BE2C (cell line): ENCODE results near the gene MRTO4. TPM values are rescaled to one million over a fixed set of nuclear protein-coding genes. Genes with fewer than 3 reads are reported as not detected.

Experiments
- DNase-seq: peaks from one replicate; pipeline ENCODE4 v3.0.0-alpha.2; 2020
- H3K27me3 ChIP-seq: fragments of 250-450 bp; sonication (Bioruptor Pico); 2 replicates; pipeline ENCODE4 v1.5.1; 2020; ENCODE audit warnings: mild to moderate bottlenecking
- H3K36me3 ChIP-seq: fragments of 250-450 bp; sonication (Bioruptor Pico); 2 replicates; pipeline ENCODE4 v1.5.1; 2020; ENCODE audit warnings: mild to moderate bottlenecking
- H3K4me1 ChIP-seq: fragments of 250-450 bp; sonication (Bioruptor Pico); 2 replicates; pipeline ENCODE4 v1.5.1; 2020
- H3K4me3 ChIP-seq: 2 replicates; pipeline ENCODE4 v1.5.1; 2011; ENCODE audit warnings: low read depth, low read length
- H3K9me3 ChIP-seq: fragments of 250-450 bp; sonication (Bioruptor Pico); 2 replicates; pipeline ENCODE4 v1.5.1; 2020
- CTCF ChIP-seq: IDR thresholded peaks from 2 replicates; pipeline ENCODE4 v1.5.1; 2012; ENCODE audit warnings: mild to moderate bottlenecking, low read depth, low read length
- polyA plus RNA-seq: library from polyadenylated mRNA; unstranded; fragments of >200 nt; gene quantifications from one replicate; pipeline ENCODE4 v1.2.1, GENCODE V29; 2012; ENCODE audit warnings: low read depth, missing spikeins; ENCODE audit not compliant: insufficient read length, insufficient read depth

The MRTO4 gene
- polyA plus RNA-seq = 74.0 TPM

- Histone ChIP-seq H3K27me3 (no peaks in the 10 kb centered on the region), H3K4me1 (no peaks in the 10 kb centered on the region), H3K36me3 (peaks cover 11% of the 10 kb centered on the region), H3K9me3 (no peaks in the 10 kb centered on the region), H3K4me3 (peak within 1 kb of the TSS; percentile 92)
- no peak for TF ChIP-seq CTCF
- peak; percentile 89 for DNase-seq
These were observed at the start of gene MRTO4, which contains the start of gene EMC1 for GRCh38 chr1:19251305-19252196. Gene MRTO4 (plus strand): TSS chr1:19251805. CDS start chr1:19251836, 31 bp downstream. Gene EMC1 (minus strand): TSS chr1:19251524. CDS start chr1:19251509, 15 bp downstream.

GRCh38 chr1:19202396-19202795, 49.2 kb upstream of the MRTO4 start:
- H3K36me3 ChIP-seq = peaks cover 9% of the 10 kb centered on the region
- DNase-seq = no peak
- H3K4me1 ChIP-seq = no peaks in the 10 kb centered on the region
- no peaks in the 10 kb centered on the region for H3K9me3 ChIP-seq
- H3K27me3 ChIP-seq = no peaks in the 10 kb centered on the region
- no peak for TF ChIP-seq CTCF
- no peak overlapping the region for H3K4me3 ChIP-seq

- H3K4me3 ChIP-seq = no peak overlapping the region
- H3K36me3 ChIP-seq = peaks cover 5% of the 10 kb centered on the region
- no peaks in the 10 kb centered on the region for H3K4me1 ChIP-seq
- no peak for DNase-seq
- no peaks in the 10 kb centered on the region for H3K27me3 ChIP-seq
- no peaks in the 10 kb centered on the region for H3K9me3 ChIP-seq
- no peak for TF ChIP-seq CTCF
These were observed 48.2 kb upstream of the MRTO4 start for GRCh38 chr1:19203440-19203839.

GRCh38 chr1:19204446-19205266, 46.9 kb upstream of the MRTO4 start:
- Histone ChIP-seq H3K36me3 (no peaks in the 10 kb centered on the region; the same call in 1 of the 2 replicates), H3K4me3 (no peak overlapping the region), H3K4me1 (no peaks in the 10 kb centered on the region), H3K9me3 (no peaks in the 10 kb centered on the region), H3K27me3 (no peaks in the 10 kb centered on the region)
- DNase-seq = no peak
- TF ChIP-seq CTCF = no peak

- Histone ChIP-seq H3K9me3 (no peaks in the 10 kb centered on the region), H3K4me1 (no peaks in the 10 kb centered on the region), H3K27me3 (no peaks in the 10 kb centered on the region), H3K4me3 (no peak overlapping the region), H3K36me3 (no peaks in the 10 kb centered on the region)
- no peak for DNase-seq
- no peak for TF ChIP-seq CTCF
These were observed 46.2 kb upstream of the MRTO4 start for GRCh38 chr1:19205403-19205802.
